ENCODE measurements around the gene GORASP1.
"Not testable (repeated sequence)": the region's sequence is repeated elsewhere in the genome, so short reads cannot be mapped to it uniquely, and the experiment has no call there.

The GORASP1 gene

DNA sequence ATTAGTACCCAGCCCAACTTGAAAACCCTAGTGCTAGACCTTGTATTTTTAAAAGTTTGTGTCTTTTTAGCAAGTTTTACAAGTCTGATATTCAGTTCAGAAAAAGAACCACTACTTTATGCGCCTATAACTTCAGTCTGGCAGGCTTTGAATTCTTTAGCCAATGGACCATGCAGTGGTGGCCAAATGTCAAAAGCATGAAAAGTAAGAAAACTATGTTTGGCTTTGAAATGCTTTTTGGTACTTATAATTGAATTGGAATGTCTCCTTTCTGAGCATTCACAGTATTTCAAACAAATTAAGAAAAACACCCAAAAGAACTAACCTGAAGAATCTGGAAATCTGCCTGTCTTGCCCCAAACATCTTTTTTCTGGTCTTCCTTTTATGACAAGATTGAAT is 42.8 kb downstream of the GORASP1 start:
- no peak for DNase-seq

DNA sequence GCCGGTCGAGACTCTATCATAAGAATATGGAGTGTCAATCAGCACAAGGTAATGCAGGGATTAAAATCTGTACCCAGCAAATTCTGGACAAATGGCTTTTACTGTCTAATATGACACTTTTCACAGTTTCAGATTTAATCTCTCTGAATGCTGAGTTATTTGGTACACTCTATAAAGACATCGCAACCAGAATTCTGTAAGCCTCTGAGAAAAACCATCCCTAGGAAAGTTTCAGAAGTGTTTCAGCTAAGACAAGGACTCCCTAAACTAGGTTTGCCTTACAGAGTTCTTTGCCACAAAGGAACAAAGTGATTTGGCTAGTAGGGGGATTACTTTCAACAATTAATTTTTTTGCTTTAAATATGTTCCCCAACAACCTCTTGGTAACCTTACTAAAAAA is 44.3 kb downstream of the GORASP1 start:
- no peak for DNase-seq

- no peak for DNase-seq
Measured at GRCh38 chr3:39062180-39062579, 45.2 kb downstream of the GORASP1 start.

- not testable (repeated sequence) for DNase-seq
Measured at GRCh38 chr3:39061228-39061627, 46.2 kb downstream of the GORASP1 start.

GRCh38 chr3:39056151-39056550 is 51.3 kb downstream of the GORASP1 start:
- no peak for DNase-seq

- no peak for DNase-seq
Measured at GRCh38 chr3:39053696-39054095, 53.7 kb downstream of the GORASP1 start.

DNA sequence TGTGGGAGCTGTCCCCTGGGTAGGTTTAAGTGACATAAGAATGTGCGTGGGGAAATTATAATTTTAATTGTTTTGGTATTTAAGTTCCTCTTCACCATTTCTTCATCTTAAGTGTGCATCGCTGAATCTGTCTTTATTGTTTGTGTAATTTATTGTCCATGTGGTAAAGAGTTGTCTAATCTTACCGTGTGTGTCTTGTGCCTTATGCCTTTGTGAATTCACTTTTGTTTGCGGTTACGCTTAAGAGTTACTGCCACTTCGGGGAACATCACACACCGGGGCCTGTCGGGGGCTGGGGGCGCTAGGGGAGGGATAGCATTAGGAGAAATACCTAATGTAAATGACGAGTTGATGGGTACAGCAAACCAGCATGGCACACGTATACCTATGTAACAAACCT is 54.8 kb downstream of the GORASP1 start:
- DNase-seq, result no peak

GRCh38 chr3:39051649-39052561 is 55.5 kb downstream of the GORASP1 start, which contains the start of the genes SCN11A and WDR48:
TSS of gene SCN11A (minus strand) at chr3:39051944. CDS start at chr3:38950362, 101,582 bp downstream.
TSS of gene WDR48 (plus strand) at chr3:39052016. CDS start at chr3:39052026, 10 bp downstream.
- DNase-seq, result peak; percentile 92

GRCh38 chr3:39050029-39050428 is 57.4 kb downstream of the GORASP1 start:
- DNase-seq, result no peak

Measured in right kidney (tissue), 1 donor.